K562 (cell line): ENCODE results near the gene AP4S1. TPM values are rescaled to one million over a fixed set of nuclear protein-coding genes. Genes with fewer than 3 reads are reported as not detected.

Source experiments
- CBFB ChIP-seq: sonication (generic); formaldehyde crosslinking; IDR thresholded peaks from 2 replicates; pipeline ENCODE4 v1.4.0; 2020; ENCODE audit warnings: mild to moderate bottlenecking, missing genetic modification reagents
- CC2D1A ChIP-seq: fragments of 450-650 bp; IDR thresholded peaks from 2 replicates; pipeline ENCODE4 v1.6.1; 2017; ENCODE audit warnings: mild to moderate bottlenecking
- DMBX1 ChIP-seq: fragments of 250-450 bp; sonication (Bioruptor Pico); IDR thresholded peaks from 2 replicates; pipeline ENCODE4 v1.8.0; 2022; ENCODE audit warnings: inconsistent platforms, mild to moderate bottlenecking, moderate library complexity, borderline replicate concordance
- ERF ChIP-seq: fragments of 450-650 bp; formaldehyde crosslinking; IDR thresholded peaks from 2 replicates; pipeline ENCODE4 v1.4.0; 2020; ENCODE audit warnings: mild to moderate bottlenecking, mixed read lengths
- HINFP ChIP-seq: fragments of 450-650 bp; conservative IDR thresholded peaks from 2 replicates; pipeline ENCODE4 v1.6.1; 2016; ENCODE audit warnings: missing genetic modification characterization, low read depth, mild to moderate bottlenecking, control low read depth, missing compliant biosample characterization
- NBN ChIP-seq: fragments of 450-650 bp; IDR thresholded peaks from 2 replicates; pipeline ENCODE4 v1.6.1; 2016; ENCODE audit warnings: low read depth, mild to moderate bottlenecking
- NCOA4 ChIP-seq: fragments of 450-650 bp; IDR thresholded peaks from 2 replicates; pipeline ENCODE4 v1.6.1; 2018; ENCODE audit warnings: mild to moderate bottlenecking; ENCODE audit not compliant: partially characterized antibody
- NFIC ChIP-seq: fragments of 450-650 bp; IDR thresholded peaks from 2 replicates; pipeline ENCODE4 v1.6.1; 2017; ENCODE audit warnings: mild to moderate bottlenecking, inconsistent platforms
- RAD21 ChIP-seq, 2 experiments: fragments of 250-450 bp in 1 of 2; fragments of 450-650 bp in 1 of 2; sonication (Bioruptor Pico) in 1 of 2; formaldehyde crosslinking in 1 of 2; IDR thresholded peaks in 1 of 2; conservative IDR thresholded peaks in 1 of 2; 2 replicates each; pipeline versions ENCODE4 v1.4.0 to v1.8.0; 2020 to 2022; ENCODE audit warnings: mild to moderate bottlenecking in 2 of 2, moderate library complexity in 1 of 2
- RAD51 ChIP-seq: fragments of 450-650 bp; IDR thresholded peaks from 2 replicates; pipeline ENCODE4 v1.7.1; 2016; ENCODE audit warnings: low read depth, mild to moderate bottlenecking, borderline replicate concordance
- SRSF9 ChIP-seq: fragments of 200-400 bp; formaldehyde crosslinking; IDR thresholded peaks from 2 replicates; pipeline ENCODE4 v1.6.1; 2017; ENCODE audit warnings: low read depth, low read length, borderline replicate concordance
- STAT5A ChIP-seq: IDR thresholded peaks from 2 replicates; pipeline ENCODE4 v1.6.1; 2012; ENCODE audit warnings: low read length, inconsistent platforms, borderline replicate concordance
- TBL1XR1 ChIP-seq, 2 experiments: IDR thresholded peaks; 2 replicates each; pipeline ENCODE4 v1.6.1; 2012; ENCODE audit warnings: improper control_type of control experiment in 2 of 2, low read length in 2 of 2, mild to moderate bottlenecking in 1 of 2
- WHSC1 ChIP-seq: IDR thresholded peaks from one replicate; pipeline ENCODE4 v1.6.1; 2012; ENCODE audit warnings: low read length, control low read depth, inconsistent platforms
- ZBTB9 ChIP-seq: fragments of 450-650 bp; formaldehyde crosslinking; IDR thresholded peaks from 2 replicates; pipeline ENCODE4 v1.4.0; 2020; ENCODE audit warnings: mild to moderate bottlenecking, moderate library complexity
- ZNF699 ChIP-seq: fragments of 250-450 bp; sonication (Bioruptor Pico); IDR thresholded peaks from 2 replicates; pipeline ENCODE4 v1.8.0; 2021; ENCODE audit warnings: mild to moderate bottlenecking, moderate library complexity; ENCODE audit not compliant: insufficient replicate concordance
- polyA plus RNA-seq, 8 experiments: library from polyadenylated mRNA; depleted of rRNA in 4 of 8; stranded (reverse) in 5 of 8; unstranded in 3 of 8; fragments of >200 nt; fragmentation: Nextera tagmentation in 2 of 8; fragmentation: Illumina TruSeq in 1 of 8; extraction: Ambion mirVana in 2 of 8; extraction: Trizol in 1 of 8; gene quantifications; 2 replicates each; pipeline versions ENCODE4 v1.2.1 to v1.2.3, GENCODE V29; 2011 to 2014; ENCODE audit warnings: inconsistent platforms in 1 of 8, missing spikeins in 1 of 8
- total RNA-seq, 7 experiments: library from RNA; depleted of rRNA in 6 of 7; stranded (reverse); fragments of >200 nt in 6 of 7; fragmentation: Illumina TruSeq in 2 of 7; extraction: Trizol in 2 of 7; gene quantifications; 2 replicates each; pipeline versions ENCODE4 v1.2.1 to v1.2.3, GENCODE V29; 2011 to 2021; ENCODE audit warnings: low replicate concordance in 1 of 7
- TF ChIP-seq, protein P1 (sequence below): fragments of 450-650 bp; IDR thresholded peaks from 2 replicates; pipeline ENCODE4 v1.6.1; 2016; ENCODE audit warnings: mild to moderate bottlenecking
- TF ChIP-seq, protein P2 (sequence below): fragments of 450-650 bp; IDR thresholded peaks from 2 replicates; pipeline ENCODE4 v1.6.1; 2017; ENCODE audit warnings: antibody characterized with exemption, mild to moderate bottlenecking

AP4S1 gene
- total and polyA plus RNA-seq, 9 of the 15 experiments (the other 6 are each of a cell fraction or from before 2014, with no cell fraction given): 3.7 to 7.8 (median 5.9) TPM

DNA sequence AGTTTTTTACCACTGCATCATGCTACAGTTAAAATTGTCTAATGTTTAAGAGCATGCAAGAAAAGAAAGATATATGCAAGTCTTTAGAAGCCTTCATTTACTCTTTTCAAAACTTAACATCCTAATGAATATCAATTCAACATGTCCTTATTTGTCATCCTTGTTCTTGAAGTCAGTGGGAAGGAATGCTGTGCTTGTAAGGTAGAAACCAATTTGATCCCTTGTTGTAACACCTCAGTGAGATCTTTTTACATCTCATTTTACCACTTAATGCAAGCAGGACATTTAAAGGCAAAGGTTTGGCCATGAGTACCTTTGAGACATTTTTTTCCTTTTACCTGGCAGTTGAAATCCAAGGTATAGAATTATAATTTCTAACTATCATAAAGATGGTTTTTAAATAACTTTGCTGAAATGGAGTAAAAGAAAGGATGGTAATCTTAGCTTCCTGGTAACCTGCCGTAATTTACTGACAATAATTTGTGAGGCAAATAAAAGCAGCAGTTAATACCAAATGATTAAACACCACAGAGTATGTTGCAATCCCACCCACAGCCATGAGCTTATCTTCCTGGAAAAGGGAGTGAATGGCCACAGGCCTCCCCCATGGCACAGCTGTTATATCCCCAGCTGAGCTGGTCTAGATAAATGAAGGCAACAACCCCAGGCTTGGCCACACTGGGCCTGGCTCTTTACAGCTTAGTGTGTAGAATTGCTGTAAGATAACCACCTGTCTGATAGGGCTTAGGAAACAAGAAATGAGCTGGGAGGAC, 33.9 kb downstream of the AP4S1 start (continued):
- TF ChIP-seq RAD21 (CRISPR knock-in tag; conservative IDR thresholded peaks at IDR 0.05 in 1 of 2, IDR thresholded peaks at IDR 0.05 in 1 of 2) (peak; percentile 10 to 33; a peak in 2 of 4 replicates), ZBTB9 (peak; percentile 75; the same call in 1 of the 2 replicates), NCOA4 (no peak), STAT5A (peak; percentile 100), NFIC (peak; percentile 97), CBFB (peak; percentile 96), DMBX1 (CRISPR knock-in tag) (peak; percentile 97), RAD51 (peak; percentile 23; the same call in 1 of the 2 replicates), WHSC1 (no peak), TBL1XR1 (IDR thresholded peaks at IDR 0.05; ENCODE audit: low read length in 2 of 2) (peak; percentile 98), HINFP (tag) (no peak), CC2D1A (peak; percentile 98), NBN (peak; percentile 95), ZNF699 (no peak), ERF (CRISPR knock-in tag) (0 out of 2 replicates have a peak, but pooled peaks have one; percentile 72), SRSF9 (no peak)
- TF ChIP-seq, protein P1, sequence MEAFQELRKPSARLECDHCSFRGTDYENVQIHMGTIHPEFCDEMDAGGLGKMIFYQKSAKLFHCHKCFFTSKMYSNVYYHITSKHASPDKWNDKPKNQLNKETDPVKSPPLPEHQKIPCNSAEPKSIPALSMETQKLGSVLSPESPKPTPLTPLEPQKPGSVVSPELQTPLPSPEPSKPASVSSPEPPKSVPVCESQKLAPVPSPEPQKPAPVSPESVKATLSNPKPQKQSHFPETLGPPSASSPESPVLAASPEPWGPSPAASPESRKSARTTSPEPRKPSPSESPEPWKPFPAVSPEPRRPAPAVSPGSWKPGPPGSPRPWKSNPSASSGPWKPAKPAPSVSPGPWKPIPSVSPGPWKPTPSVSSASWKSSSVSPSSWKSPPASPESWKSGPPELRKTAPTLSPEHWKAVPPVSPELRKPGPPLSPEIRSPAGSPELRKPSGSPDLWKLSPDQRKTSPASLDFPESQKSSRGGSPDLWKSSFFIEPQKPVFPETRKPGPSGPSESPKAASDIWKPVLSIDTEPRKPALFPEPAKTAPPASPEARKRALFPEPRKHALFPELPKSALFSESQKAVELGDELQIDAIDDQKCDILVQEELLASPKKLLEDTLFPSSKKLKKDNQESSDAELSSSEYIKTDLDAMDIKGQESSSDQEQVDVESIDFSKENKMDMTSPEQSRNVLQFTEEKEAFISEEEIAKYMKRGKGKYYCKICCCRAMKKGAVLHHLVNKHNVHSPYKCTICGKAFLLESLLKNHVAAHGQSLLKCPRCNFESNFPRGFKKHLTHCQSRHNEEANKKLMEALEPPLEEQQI: peak; percentile 85
- TF ChIP-seq, protein P2, sequence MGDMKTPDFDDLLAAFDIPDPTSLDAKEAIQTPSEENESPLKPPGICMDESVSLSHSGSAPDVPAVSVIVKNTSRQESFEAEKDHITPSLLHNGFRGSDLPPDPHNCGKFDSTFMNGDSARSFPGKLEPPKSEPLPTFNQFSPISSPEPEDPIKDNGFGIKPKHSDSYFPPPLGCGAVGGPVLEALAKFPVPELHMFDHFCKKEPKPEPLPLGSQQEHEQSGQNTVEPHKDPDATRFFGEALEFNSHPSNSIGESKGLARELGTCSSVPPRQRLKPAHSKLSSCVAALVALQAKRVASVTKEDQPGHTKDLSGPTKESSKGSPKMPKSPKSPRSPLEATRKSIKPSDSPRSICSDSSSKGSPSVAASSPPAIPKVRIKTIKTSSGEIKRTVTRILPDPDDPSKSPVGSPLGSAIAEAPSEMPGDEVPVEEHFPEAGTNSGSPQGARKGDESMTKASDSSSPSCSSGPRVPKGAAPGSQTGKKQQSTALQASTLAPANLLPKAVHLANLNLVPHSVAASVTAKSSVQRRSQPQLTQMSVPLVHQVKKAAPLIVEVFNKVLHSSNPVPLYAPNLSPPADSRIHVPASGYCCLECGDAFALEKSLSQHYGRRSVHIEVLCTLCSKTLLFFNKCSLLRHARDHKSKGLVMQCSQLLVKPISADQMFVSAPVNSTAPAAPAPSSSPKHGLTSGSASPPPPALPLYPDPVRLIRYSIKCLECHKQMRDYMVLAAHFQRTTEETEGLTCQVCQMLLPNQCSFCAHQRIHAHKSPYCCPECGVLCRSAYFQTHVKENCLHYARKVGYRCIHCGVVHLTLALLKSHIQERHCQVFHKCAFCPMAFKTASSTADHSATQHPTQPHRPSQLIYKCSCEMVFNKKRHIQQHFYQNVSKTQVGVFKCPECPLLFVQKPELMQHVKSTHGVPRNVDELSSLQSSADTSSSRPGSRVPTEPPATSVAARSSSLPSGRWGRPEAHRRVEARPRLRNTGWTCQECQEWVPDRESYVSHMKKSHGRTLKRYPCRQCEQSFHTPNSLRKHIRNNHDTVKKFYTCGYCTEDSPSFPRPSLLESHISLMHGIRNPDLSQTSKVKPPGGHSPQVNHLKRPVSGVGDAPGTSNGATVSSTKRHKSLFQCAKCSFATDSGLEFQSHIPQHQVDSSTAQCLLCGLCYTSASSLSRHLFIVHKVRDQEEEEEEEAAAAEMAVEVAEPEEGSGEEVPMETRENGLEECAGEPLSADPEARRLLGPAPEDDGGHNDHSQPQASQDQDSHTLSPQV: 0 out of 2 replicates have a peak, but pooled peaks have one; percentile 47
